Neural progenitor cell (in vitro differentiated cells): ENCODE measurements around the gene OGG1.

Experiments used
- EZH2 ChIP-seq: fragments of 200-600 bp; sonication (generic); IDR thresholded peaks from 2 replicates; pipeline ENCODE4 v1.6.1; 2017; ENCODE audit warnings: antibody characterized with exemption, mild to moderate bottlenecking, moderate library complexity
- TF ChIP-seq, protein P1 (sequence below): fragments of 200-600 bp; sonication (generic); IDR thresholded peaks from 2 replicates; pipeline ENCODE4 v1.5.1; 2017; ENCODE audit warnings: antibody characterized with exemption, mild to moderate bottlenecking

DNA sequence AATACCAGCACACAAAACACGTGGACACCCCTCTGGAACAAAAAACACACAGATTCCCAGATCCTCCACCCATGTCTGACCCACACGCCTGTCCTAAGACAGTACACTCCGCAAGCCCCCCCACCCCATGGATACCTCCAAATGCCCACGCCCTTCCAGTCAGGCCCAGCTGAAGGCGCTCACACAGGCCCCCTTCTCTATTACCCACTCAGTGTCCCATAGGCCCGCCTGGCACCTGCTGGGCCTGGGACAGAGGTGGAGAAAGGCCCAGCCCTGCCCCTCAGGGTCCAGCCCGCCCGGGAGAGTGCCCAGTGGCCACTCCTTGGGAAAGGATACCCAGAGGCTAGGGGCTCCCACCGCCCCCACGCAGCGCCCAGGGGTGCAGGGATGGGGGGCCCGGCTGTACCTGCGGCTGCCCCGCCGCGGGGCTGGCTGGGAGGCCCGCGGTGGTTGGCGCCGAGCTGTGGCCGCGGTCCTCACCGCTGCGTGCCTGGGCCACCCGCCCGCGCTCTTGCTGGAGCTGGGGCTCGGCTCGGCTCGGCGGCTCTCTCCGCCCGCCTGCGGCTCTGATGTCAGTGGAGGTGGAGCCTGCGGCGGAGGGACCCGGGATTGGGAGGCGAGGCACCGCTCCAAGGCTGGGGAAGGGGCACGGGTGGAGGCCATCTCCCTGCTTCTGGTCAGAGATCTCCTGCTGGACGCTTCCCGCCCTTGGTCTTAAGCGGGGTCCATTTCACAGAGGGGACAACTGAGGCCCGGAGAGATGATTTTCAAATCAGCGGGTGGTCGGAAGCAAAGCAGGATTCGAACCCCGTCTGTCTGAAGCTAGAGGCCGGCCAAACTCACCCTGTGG lies 19.9 kb downstream of the OGG1 start, which contains the start of gene CAMK1:
- TF ChIP-seq, protein P1, sequence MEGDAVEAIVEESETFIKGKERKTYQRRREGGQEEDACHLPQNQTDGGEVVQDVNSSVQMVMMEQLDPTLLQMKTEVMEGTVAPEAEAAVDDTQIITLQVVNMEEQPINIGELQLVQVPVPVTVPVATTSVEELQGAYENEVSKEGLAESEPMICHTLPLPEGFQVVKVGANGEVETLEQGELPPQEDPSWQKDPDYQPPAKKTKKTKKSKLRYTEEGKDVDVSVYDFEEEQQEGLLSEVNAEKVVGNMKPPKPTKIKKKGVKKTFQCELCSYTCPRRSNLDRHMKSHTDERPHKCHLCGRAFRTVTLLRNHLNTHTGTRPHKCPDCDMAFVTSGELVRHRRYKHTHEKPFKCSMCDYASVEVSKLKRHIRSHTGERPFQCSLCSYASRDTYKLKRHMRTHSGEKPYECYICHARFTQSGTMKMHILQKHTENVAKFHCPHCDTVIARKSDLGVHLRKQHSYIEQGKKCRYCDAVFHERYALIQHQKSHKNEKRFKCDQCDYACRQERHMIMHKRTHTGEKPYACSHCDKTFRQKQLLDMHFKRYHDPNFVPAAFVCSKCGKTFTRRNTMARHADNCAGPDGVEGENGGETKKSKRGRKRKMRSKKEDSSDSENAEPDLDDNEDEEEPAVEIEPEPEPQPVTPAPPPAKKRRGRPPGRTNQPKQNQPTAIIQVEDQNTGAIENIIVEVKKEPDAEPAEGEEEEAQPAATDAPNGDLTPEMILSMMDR: no peak
- TF ChIP-seq EZH2: no peak
